M059J (cell line): ENCODE data around the gene FOXP1. TPM values are rescaled to one million over a fixed set of nuclear protein-coding genes. Genes with fewer than 3 reads are reported as not detected.

Source experiments
- DNase-seq: peaks from one replicate; pipeline ENCODE4 v3.0.0-alpha.2; 2012; ENCODE audit warnings: low read depth
- total RNA-seq: library from RNA; depleted of rRNA; stranded (reverse); fragments of >200 nt; shearing (Covaris generic); gene quantifications from 2 replicates; pipeline ENCODE4 v1.2.3, GENCODE V29; 2014; rRNA removed

FOXP1 gene
- total RNA-seq, result 18.1 and 19.2 TPM in 2 replicates

GRCh38 chr3:71583566-71584393, at the start of gene FOXP1:
TSS of gene FOXP1 (minus strand) at chr3:71583728. CDS start at chr3:71198381, 385,347 bp downstream.
- peak; percentile 58 for DNase-seq

- DNase-seq, result no peak
These were observed 46.2 kb upstream of the FOXP1 start for GRCh38 chr3:71629711-71630110.

- DNase-seq, result peak; percentile 4
These were observed 45.8 kb upstream of the FOXP1 start for GRCh38 chr3:71629289-71629688.

- DNase-seq, result no peak
These were observed 45.0 kb upstream of the FOXP1 start for GRCh38 chr3:71628522-71628921.

- no peak for DNase-seq
These were observed 42.1 kb upstream of the FOXP1 start for GRCh38 chr3:71625676-71626075.

- no peak for DNase-seq
These were observed 38.5 kb upstream of the FOXP1 start for GRCh38 chr3:71621825-71622537.

GRCh38 chr3:71618538-71618937, 35.0 kb upstream of the FOXP1 start:
- DNase-seq, result no peak

- no peak for DNase-seq
These were observed 33.1 kb upstream of the FOXP1 start for GRCh38 chr3:71616571-71617021.

GRCh38 chr3:71614869-71615268, 31.3 kb upstream of the FOXP1 start:
- no peak for DNase-seq

GRCh38 chr3:71614426-71614825, 30.9 kb upstream of the FOXP1 start:
- DNase-seq, result no peak

- no peak for DNase-seq
These were observed 27.6 kb upstream of the FOXP1 start for GRCh38 chr3:71611099-71611498.

GRCh38 chr3:71607364-71607763, 23.8 kb upstream of the FOXP1 start:
- no peak for DNase-seq

- no peak for DNase-seq
These were observed 23.1 kb upstream of the FOXP1 start for GRCh38 chr3:71606582-71606981.

- peak; percentile 9 for DNase-seq
These were observed 18.7 kb upstream of the FOXP1 start for GRCh38 chr3:71602256-71602655.

GRCh38 chr3:71601811-71602210, 18.3 kb upstream of the FOXP1 start:
- peak; percentile 69 for DNase-seq

GRCh38 chr3:71600646-71601288, 17.2 kb upstream of the FOXP1 start:
- no peak for DNase-seq

GRCh38 chr3:71599416-71599815, 15.9 kb upstream of the FOXP1 start:
- no peak for DNase-seq

GRCh38 chr3:71598292-71598691, 14.8 kb upstream of the FOXP1 start:
- no peak for DNase-seq

GRCh38 chr3:71597286-71597685, 13.8 kb upstream of the FOXP1 start:
- DNase-seq, result no peak

GRCh38 chr3:71593106-71593505, 9.6 kb upstream of the FOXP1 start:
- no peak for DNase-seq

GRCh38 chr3:71591101-71591500, 7.6 kb upstream of the FOXP1 start:
- no peak for DNase-seq

GRCh38 chr3:71589132-71589531, 5.6 kb upstream of the FOXP1 start:
- no peak for DNase-seq
